Kidney (tissue), 14 donors: Measurements from ENCODE around the gene INKA1. TPM values are rescaled to one million over a fixed set of nuclear protein-coding genes. Genes with fewer than 3 reads are reported as not detected.
A peak's percentile ranks its signal among the peaks of the same experiment; 100 is the strongest.

Experiments
- DNase-seq, 5 donors: peaks; one replicate each; pipeline ENCODE4 v3.0.0-alpha.2; 2013 to 2020
- FAIRE-seq: peaks from 2 replicates; lab custom pipeline; 2012; peaks lifted over from hg19 to GRCh38; lab: Jason Lieb, UNC
- H3K27ac ChIP-seq, 2 donors: one replicate each; pipeline ENCODE4 v1.7.0; 2013; ENCODE audit warnings: low read depth in 2 of 2, low read length in 2 of 2, inconsistent platforms in 1 of 2
- H3K27me3 ChIP-seq: one replicate; pipeline ENCODE4 v1.7.1; 2013; ENCODE audit warnings: low read length, inconsistent platforms; ENCODE audit not compliant: control insufficient read depth, insufficient read depth
- H3K36me3 ChIP-seq, 3 donors: one replicate each; pipeline versions ENCODE4 v1.7.0 to v1.7.1; 2013; ENCODE audit warnings: low read length in 3 of 3, control low read depth in 1 of 3, inconsistent platforms in 1 of 3; ENCODE audit not compliant: insufficient read depth in 3 of 3, control insufficient read depth in 2 of 3
- H3K4me1 ChIP-seq, 3 donors: one replicate each; pipeline versions ENCODE4 v1.7.0 to v1.7.1; 2013; ENCODE audit warnings: low read length in 3 of 3, inconsistent platforms in 1 of 3, low read depth in 1 of 3; ENCODE audit not compliant: control insufficient read depth in 2 of 3, insufficient read depth in 2 of 3
- H3K4me3 ChIP-seq, 3 donors: one replicate each; pipeline versions ENCODE4 v1.7.0 to v1.8.1; 2013; ENCODE audit warnings: low read length in 3 of 3, control low read depth in 1 of 3, inconsistent platforms in 1 of 3
- H3K9ac ChIP-seq, 3 donors: one replicate each; pipeline versions ENCODE4 v1.7.0 to v1.7.1; 2013; ENCODE audit warnings: low read length in 3 of 3, control low read depth in 1 of 3, inconsistent platforms in 1 of 3
- H3K9me3 ChIP-seq, 3 donors: one replicate each; pipeline versions ENCODE4 v1.7.0 to v1.7.1; 2013; ENCODE audit warnings: low read length in 3 of 3, control low read depth in 1 of 3, inconsistent platforms in 1 of 3; ENCODE audit not compliant: control insufficient read depth in 2 of 3, insufficient read depth in 1 of 3
- intact Hi-C: fragments of 100-400 bp; cut with DNase I; formaldehyde crosslinking; loops from one replicate; pipeline ENCODE4 v1.11.1; 2022
- polyA plus RNA-seq: library from polyadenylated mRNA; stranded (reverse); fragments of 350-450 nt; fragmentation: Illumina TruSeq; extraction: RNeasy Lipid Tissue Mini Kit (QIAGEN cat#74804); gene quantifications from one replicate; pipeline ENCODE4 v1.2.3, GENCODE V29; 2014; ENCODE audit warnings: low read depth, low replicate concordance; ENCODE audit not compliant: insufficient read depth
- total RNA-seq: library from RNA; stranded (reverse); fragmentation: NEBNext Ultra II Directional; extraction: Animal tissue kit (Norgen Biotek cat#: 25700); gene quantifications from one replicate; pipeline ENCODE4 v1.2.1, GENCODE V29; 2021
- TF ChIP-seq, protein P1 (sequence below): IDR thresholded peaks from 3 replicates; pipeline ENCODE4 v1.5.1; 2012; ENCODE audit warnings: mild to moderate bottlenecking, moderate library complexity, borderline replicate concordance; ENCODE audit not compliant: insufficient read depth; ENCODE audit errors: extremely low read depth
- donor health status: control.
- donor health status: control.
- donor health status: control.
- donor health status: control.
- donor health status: control.
- donor health status: DM: yes; HTN: yes; CAD: no.
- donor health status: Normal renal cell carcinoma (clear cell type).

INKA1 gene
- total and polyA plus RNA-seq, 2 donors from 2014 or later = 6.3 to 9.1 TPM

DNA sequence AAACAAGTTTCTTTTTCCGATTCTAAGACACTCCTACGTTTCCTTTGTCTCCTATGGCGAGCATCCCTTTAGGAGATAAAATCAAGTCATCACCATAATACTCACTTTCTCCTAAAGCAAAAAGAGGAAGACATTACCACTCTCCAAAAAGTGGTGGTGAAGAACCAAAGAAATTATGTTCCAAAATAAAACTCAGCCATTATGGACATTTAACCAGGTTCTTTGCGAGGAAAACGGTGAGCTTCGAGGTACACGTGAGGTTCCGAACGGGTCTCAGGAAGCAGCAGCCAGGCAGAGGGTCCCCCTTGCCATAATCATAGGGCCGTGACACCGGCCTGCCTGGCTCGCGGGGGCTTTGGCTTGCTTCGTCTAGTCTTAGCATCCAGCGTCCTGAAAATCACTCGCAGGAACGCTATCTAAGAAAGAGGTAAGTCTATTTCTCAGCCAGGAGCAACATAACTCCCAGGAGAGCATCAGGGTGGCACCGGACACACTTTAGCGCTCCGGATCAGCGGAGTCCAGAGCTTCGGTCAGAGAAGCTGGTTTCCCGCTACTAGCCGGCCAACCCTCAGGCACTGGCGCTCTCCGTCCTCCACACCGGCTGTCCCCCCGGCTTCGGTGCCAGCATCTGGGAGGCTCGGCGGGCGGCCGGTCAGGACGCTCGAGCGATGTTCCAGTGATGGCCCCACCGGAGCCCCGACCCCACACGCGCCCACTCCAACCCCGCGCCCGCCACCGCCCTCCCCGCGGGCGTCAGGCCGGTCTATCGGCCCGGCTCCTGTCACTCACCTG lies 17.3 kb upstream of the INKA1 start:
- Histone ChIP-seq H3K4me1 (peaks cover 0 to 12% (median 6%) of the 10 kb centered on the region in 3 donors), H3K27me3 (no peaks in the 10 kb centered on the region), H3K27ac (peak overlapping the region; percentile 84 to 91), H3K4me3 (peak overlapping the region; percentile 77 to 93 (median 84)), H3K9ac (peak overlapping the region; percentile 38 to 89 (median 58)), H3K36me3 (peaks cover 2 to 6% (median 3%) of the 10 kb centered on the region in 3 donors), H3K9me3 (no peaks in the 10 kb centered on the region)
- TF ChIP-seq, protein P1, sequence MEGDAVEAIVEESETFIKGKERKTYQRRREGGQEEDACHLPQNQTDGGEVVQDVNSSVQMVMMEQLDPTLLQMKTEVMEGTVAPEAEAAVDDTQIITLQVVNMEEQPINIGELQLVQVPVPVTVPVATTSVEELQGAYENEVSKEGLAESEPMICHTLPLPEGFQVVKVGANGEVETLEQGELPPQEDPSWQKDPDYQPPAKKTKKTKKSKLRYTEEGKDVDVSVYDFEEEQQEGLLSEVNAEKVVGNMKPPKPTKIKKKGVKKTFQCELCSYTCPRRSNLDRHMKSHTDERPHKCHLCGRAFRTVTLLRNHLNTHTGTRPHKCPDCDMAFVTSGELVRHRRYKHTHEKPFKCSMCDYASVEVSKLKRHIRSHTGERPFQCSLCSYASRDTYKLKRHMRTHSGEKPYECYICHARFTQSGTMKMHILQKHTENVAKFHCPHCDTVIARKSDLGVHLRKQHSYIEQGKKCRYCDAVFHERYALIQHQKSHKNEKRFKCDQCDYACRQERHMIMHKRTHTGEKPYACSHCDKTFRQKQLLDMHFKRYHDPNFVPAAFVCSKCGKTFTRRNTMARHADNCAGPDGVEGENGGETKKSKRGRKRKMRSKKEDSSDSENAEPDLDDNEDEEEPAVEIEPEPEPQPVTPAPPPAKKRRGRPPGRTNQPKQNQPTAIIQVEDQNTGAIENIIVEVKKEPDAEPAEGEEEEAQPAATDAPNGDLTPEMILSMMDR = no peak
- DNase-seq = peak in 4 of 5 donors; percentile 57 to 88 (median 65)
- intact Hi-C loops = no loop called here
- no peak for FAIRE-seq

DNA sequence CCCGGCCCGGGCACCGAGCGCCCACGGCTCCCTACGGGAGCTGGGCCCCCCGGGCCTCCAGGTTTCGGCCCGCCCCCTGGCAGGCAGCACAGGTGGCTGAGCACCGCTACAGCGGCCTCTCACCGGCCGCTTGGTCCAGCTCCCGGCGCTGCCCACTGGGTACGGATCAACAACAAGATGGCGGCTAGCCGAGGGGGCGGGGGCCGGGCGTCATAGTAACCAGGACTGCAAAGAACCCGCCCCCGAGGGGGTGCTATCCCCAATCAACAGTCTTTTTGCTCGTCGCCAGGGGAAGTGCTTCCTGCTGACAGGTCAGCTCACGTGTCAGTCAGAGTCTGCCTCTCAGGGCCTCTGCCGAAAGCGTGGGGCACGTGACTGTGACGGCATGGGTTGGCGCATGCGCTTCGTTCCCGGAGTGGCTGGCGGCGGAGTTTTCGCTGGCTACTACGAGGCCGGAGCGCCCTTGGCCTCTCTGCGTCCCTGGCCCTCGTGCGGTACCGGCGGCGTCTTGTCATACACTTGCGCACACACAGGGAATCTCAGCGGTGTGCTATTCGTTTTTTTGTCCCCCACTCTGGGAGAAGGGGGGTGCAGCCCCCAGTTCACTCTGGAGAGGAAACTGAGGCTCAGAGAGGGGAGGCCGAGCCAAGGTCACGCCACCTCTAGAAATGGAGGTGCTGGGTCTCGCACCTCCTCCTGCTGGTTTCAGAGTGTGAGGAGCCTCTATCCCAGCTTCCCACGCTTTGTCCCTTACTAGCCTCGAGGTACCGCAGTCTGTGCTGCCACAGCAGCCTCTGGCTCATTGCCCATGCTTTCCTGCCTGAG lies 16.5 kb upstream of the INKA1 start, which contains the start of gene IP6K1:
Gene IP6K1, minus strand, starts transcription at position 186 of the 825 bp plus-strand sequence. CDS start 38,502 bp downstream, outside the sequence.
- Histone ChIP-seq H3K4me3 (peak within 1 kb of the TSS; percentile 77 to 93 (median 84)), H3K9ac (peak within 1 kb of the TSS; percentile 89 to 96 (median 90)), H3K36me3 (peaks cover 0 to 1% (median 0%) of the 10 kb centered on the region in 3 donors), H3K4me1 (peaks cover 0 to 9% (median 6%) of the 10 kb centered on the region in 3 donors), H3K9me3 (no peaks in the 10 kb centered on the region), H3K27ac (peak within 1 kb of the TSS; percentile 92 to 95), H3K27me3 (no peaks in the 10 kb centered on the region)
- intact Hi-C loops = no loop called here
- FAIRE-seq (peak; percentile 95), DNase-seq (peak; percentile 100)
- TF ChIP-seq, protein P1 = no peak

DNA sequence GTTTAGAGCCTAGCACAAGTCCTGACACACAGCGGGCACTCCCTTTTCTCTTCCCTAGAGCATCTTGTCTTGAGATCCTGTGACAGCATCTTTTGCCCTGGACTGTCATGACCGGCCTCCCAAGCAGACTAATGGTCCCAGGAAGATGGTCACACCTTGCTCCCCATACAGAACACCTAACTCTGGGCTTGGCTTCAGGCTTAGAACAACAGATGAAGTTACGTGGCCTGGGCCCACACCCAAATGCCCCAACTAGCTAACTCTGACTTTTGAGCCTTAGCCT lies 15.9 kb upstream of the INKA1 start:
- Histone ChIP-seq H3K4me3 (peak overlapping the region in 2 of 3 donors; percentile 70 to 77), H3K4me1 (peaks cover 0 to 8% (median 6%) of the 10 kb centered on the region in 3 donors), H3K9me3 (no peaks in the 10 kb centered on the region), H3K9ac (peak overlapping the region in 2 of 3 donors; percentile 90 to 96), H3K27me3 (no peaks in the 10 kb centered on the region), H3K27ac (peak overlapping the region; percentile 92 to 95), H3K36me3 (no peaks in the 10 kb centered on the region)
- intact Hi-C loops = no loop called here
- TF ChIP-seq, protein P1 = no peak
- no peak for FAIRE-seq
- DNase-seq = no peak
